HepG2 (cell line): ENCODE measurements around the gene IGF2BP3. TPM values are rescaled to one million over a fixed set of nuclear protein-coding genes. Genes with fewer than 3 reads are reported as not detected.

ENCODE experiments used
- ATAC-seq: fragments of 200-7000 bp; cut with Tn5 transposase; 3 replicates; pipeline ENCODE4 v1.9.1; 2020; ENCODE audit warnings: mild to moderate bottlenecking, moderate library complexity
- BruUV-seq: library from RNA; stranded (reverse); fragments of 400-500 nt; replicated peaks from 2 replicates; lab custom pipeline; 2021; lab: Mats Ljungman, UMichigan
- CTCF ChIA-PET: fragments of 300-600 bp; formaldehyde crosslinking; extraction: SDS; loops from one replicate; lab custom pipeline; 2021; ENCODE audit warnings: low total read pairs, inconsistent platforms, low intra/inter-chr PET ratio; lab: Yijun Ruan, JAX
- POLR2A ChIA-PET: fragments of 350-600 bp; sonication (Branson Sonifier 250); formaldehyde crosslinking; loops from one replicate; lab custom pipeline; 2020; ENCODE audit warnings: antibody characterized with exemption, inconsistent platforms; lab: Yijun Ruan, JAX
- DNase-seq: peaks from one replicate; pipeline ENCODE4 v3.0.0-alpha.2; 2015; ENCODE audit warnings: low spot score
- FAIRE-seq: peaks from 3 replicates; lab custom pipeline; 2011; peaks lifted over from hg19 to GRCh38; lab: Jason Lieb, UNC
- H2AFZ ChIP-seq: one replicate; pipeline ENCODE4 v1.6.1; 2011; ENCODE audit warnings: low read length, inconsistent platforms
- H3K27ac ChIP-seq: fragments of 300-600 bp; 3 replicates; pipeline ENCODE4 v1.8.0; 2011; ENCODE audit warnings: mixed run types, mild to moderate bottlenecking, mixed read lengths, low read length, inconsistent platforms; ENCODE audit not compliant: insufficient read depth; ENCODE audit errors: extremely low read length
- H3K27me3 ChIP-seq, 2 experiments: fragments of 200-600 bp in 1 of 2; 2 replicates in 1 of 2; 3 replicates in 1 of 2; pipeline versions ENCODE4 v1.6.0 to v1.8.0; 2011; ENCODE audit warnings: low read length in 2 of 2, mild to moderate bottlenecking in 2 of 2, moderate library complexity in 2 of 2, inconsistent platforms in 1 of 2; ENCODE audit not compliant: insufficient read depth in 2 of 2, control insufficient read depth in 1 of 2
- H3K36me3 ChIP-seq, 2 experiments: fragments of 200-600 bp in 1 of 2; replicated peaks in 1 of 2; 2 replicates in 1 of 2; 3 replicates in 1 of 2; pipeline versions ENCODE4 v1.5.1 to v1.8.0; 2011; ENCODE audit warnings: low read length in 2 of 2, inconsistent platforms in 1 of 2; ENCODE audit not compliant: insufficient read depth in 2 of 2, control insufficient read depth in 1 of 2
- H3K4me1 ChIP-seq: 2 replicates; pipeline ENCODE4 v1.5.1; 2012; ENCODE audit warnings: low read length, inconsistent platforms; ENCODE audit not compliant: insufficient read depth
- H3K4me2 ChIP-seq: 2 replicates; pipeline ENCODE4 v1.6.0; 2011; ENCODE audit warnings: low read depth, low read length, inconsistent platforms
- H3K4me3 ChIP-seq, 3 experiments: fragments of 200-600 bp in 1 of 3; sonication (generic), shearing (Covaris generic) in 1 of 3; replicated peaks in 1 of 3; 2 replicates each; pipeline ENCODE4 v1.5.1; 2011 to 2016; ENCODE audit warnings: low read length in 3 of 3, inconsistent platforms in 2 of 3, low read depth in 2 of 3, mild to moderate bottlenecking in 2 of 3, control low read depth in 1 of 3, mixed read lengths in 1 of 3; ENCODE audit not compliant: insufficient read depth in 1 of 3
- H3K79me2 ChIP-seq: one replicate; pipeline ENCODE4 v1.6.1; 2011; ENCODE audit warnings: low read length, inconsistent platforms; ENCODE audit not compliant: insufficient read depth
- H3K9ac ChIP-seq: 2 replicates; pipeline ENCODE4 v1.6.0; 2011; ENCODE audit warnings: mild to moderate bottlenecking, low read depth, low read length, inconsistent platforms; ENCODE audit not compliant: insufficient read depth
- H3K9me3 ChIP-seq: 2 replicates; pipeline ENCODE4 v1.5.1; 2012; ENCODE audit warnings: mild to moderate bottlenecking, low read length
- H4K20me1 ChIP-seq: 2 replicates; pipeline ENCODE4 v1.6.0; 2011; ENCODE audit warnings: inconsistent platforms, mild to moderate bottlenecking, low read length, moderate library complexity; ENCODE audit not compliant: insufficient read depth
- EZH2 ChIP-seq: conservative IDR thresholded peaks from 2 replicates; pipeline ENCODE4 v1.6.1; 2012; ENCODE audit warnings: mild to moderate bottlenecking, low read depth, low read length, moderate library complexity
- GATA4 ChIP-seq: sonication (generic); IDR thresholded peaks from 2 replicates; pipeline ENCODE4 v1.6.1; 2016; ENCODE audit warnings: antibody characterized with exemption, low read depth, borderline replicate concordance
- GTF3A ChIP-seq: sonication (generic); formaldehyde crosslinking; conservative IDR thresholded peaks from 2 replicates; pipeline ENCODE4 v1.4.0; 2020; ENCODE audit warnings: mild to moderate bottlenecking, missing genetic modification reagents
- NFIC ChIP-seq: IDR thresholded peaks from 2 replicates; pipeline ENCODE4 v1.6.1; 2012; ENCODE audit warnings: mild to moderate bottlenecking, low read length, inconsistent platforms
- NR2F6 ChIP-seq, 2 experiments: IDR thresholded peaks; 2 replicates each; pipeline ENCODE4 v1.6.1; 2016; ENCODE audit warnings: antibody characterized with exemption in 1 of 2, mild to moderate bottlenecking in 1 of 2
- ZBTB21 ChIP-seq: sonication (generic); formaldehyde crosslinking; IDR thresholded peaks from 2 replicates; pipeline ENCODE4 v1.4.0; 2020; ENCODE audit warnings: missing genetic modification reagents
- ZBTB42 ChIP-seq: sonication (generic); formaldehyde crosslinking; IDR thresholded peaks from 2 replicates; pipeline ENCODE4 v1.5.0; 2020; ENCODE audit warnings: mild to moderate bottlenecking, missing genetic modification reagents
- ZNF598 ChIP-seq: sonication (generic); formaldehyde crosslinking; IDR thresholded peaks from 2 replicates; pipeline ENCODE4 v1.5.1; 2020; ENCODE audit warnings: mild to moderate bottlenecking, missing genetic modification reagents, borderline replicate concordance
- ZNF878 ChIP-seq: sonication (generic); formaldehyde crosslinking; IDR thresholded peaks from 2 replicates; pipeline ENCODE4 v1.8.1; 2023; ENCODE audit warnings: mild to moderate bottlenecking, missing genetic modification reagents, moderate library complexity
- WGBS: methylation state at CpG from one replicate; pipeline ENCODE4 v1.1.6; 2017; ENCODE audit warnings: low lambda C conversion rate; 5-methylcytosine and 5-hydroxymethylcytosine counted together
- in situ Hi-C: cut with HindIII; loops from 2 replicates; pipeline ENCODE4 v1.10.0; 2017; ENCODE audit warnings: low pct_unique_long_range_greater_than_20kb; ENCODE audit not compliant: extremely low pct_ligation_motif_present
- intact Hi-C: fragments of 100-400 bp; cut with micrococcal nuclease; formaldehyde crosslinking; loops from one replicate; pipeline ENCODE4 v1.10.0; 2022; ENCODE audit not compliant: unreplicated experiment
- polyA plus RNA-seq, 8 experiments: library from polyadenylated mRNA; depleted of rRNA in 3 of 8; stranded (reverse) in 7 of 8; unstranded in 1 of 8; fragments of >200 nt; fragmentation: Illumina TruSeq in 4 of 8; extraction: Trizol in 4 of 8; gene quantifications; 2 replicates each; pipeline versions ENCODE4 v1.2.1 to v1.2.3, GENCODE V29; 2011 to 2016; ENCODE audit warnings: low read depth in 4 of 8, missing spikeins in 1 of 8, mixed read lengths in 1 of 8; ENCODE audit not compliant: insufficient read depth in 1 of 8
- total RNA-seq, 5 experiments: library from RNA; depleted of rRNA; stranded (reverse); fragments of >200 nt; fragmentation: Illumina TruSeq; extraction: Trizol; gene quantifications; 2 replicates each; pipeline ENCODE4 v1.2.3, GENCODE V29; 2016; ENCODE audit warnings: low read depth in 1 of 5
- TF ChIP-seq, protein P1 (sequence below): sonication (generic); formaldehyde crosslinking; IDR thresholded peaks from 2 replicates; pipeline ENCODE4 v1.4.0; 2020; ENCODE audit warnings: mild to moderate bottlenecking, missing genetic modification reagents
- TF ChIP-seq, protein P2 (sequence below): sonication (generic); formaldehyde crosslinking; IDR thresholded peaks from 2 replicates; pipeline ENCODE4 v1.5.1; 2020; ENCODE audit warnings: mild to moderate bottlenecking, missing genetic modification reagents, moderate library complexity

IGF2BP3 gene
- total and polyA plus RNA-seq, 2 of the 13 experiments (the other 11 are each of a cell fraction or from before 2014, with no cell fraction given), result 37.7 to 39.5 TPM

DNA sequence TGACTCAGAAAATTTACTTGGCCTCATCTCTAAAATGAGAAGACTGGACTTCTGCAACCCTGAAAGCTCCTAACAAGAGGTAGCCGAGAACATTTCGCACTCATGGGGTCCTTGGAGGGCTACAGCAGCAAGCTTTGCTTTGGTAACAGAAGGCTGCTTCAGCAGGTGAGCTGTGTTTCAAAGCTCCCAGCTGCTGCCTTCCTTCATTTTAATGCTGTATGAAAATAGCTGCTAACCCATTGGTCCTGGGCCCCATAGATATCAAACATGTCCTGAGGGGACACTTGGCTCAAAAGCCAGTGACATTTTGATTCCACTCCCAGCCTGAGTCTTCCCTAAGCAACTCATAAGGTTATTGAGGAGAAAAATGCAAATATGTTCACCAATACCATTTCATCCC, 185.4 kb downstream of the IGF2BP3 start:
- no peak for FAIRE-seq
- H3K9me3 ChIP-seq, result no peaks in the 10 kb centered on the region
- H3K36me3 ChIP-seq, result no peaks in the 10 kb centered on the region
- WGBS, result 100% methylated on average over 2 of the region's 2 CpGs
- intact Hi-C loops (no loop called here), in situ Hi-C loops (no loop called here)
- H2AFZ ChIP-seq, result no peak overlapping the region
- H3K4me2 ChIP-seq, result no peak overlapping the region
- no TSS peak for BruUV-seq
- H3K27ac ChIP-seq, result no peak overlapping the region
- H3K4me3 ChIP-seq, result no peak overlapping the region
- ATAC-seq, result no peak
- peaks cover 49% of the 10 kb centered on the region for H3K4me1 ChIP-seq
- H3K27me3 ChIP-seq, result no peaks in the 10 kb centered on the region
- POLR2A ChIA-PET, result interaction anchor here (0.7 to 3.1 kb wide), 3 partner anchors 9 to 72 kb away, joined by 3 to 15 read pairs (median 8); partner anchors contain the start of gene MALSU1
- H3K79me2 ChIP-seq, result no peaks in the 10 kb centered on the region
- no peak overlapping the region for H3K9ac ChIP-seq
- TF ChIP-seq, protein P1, sequence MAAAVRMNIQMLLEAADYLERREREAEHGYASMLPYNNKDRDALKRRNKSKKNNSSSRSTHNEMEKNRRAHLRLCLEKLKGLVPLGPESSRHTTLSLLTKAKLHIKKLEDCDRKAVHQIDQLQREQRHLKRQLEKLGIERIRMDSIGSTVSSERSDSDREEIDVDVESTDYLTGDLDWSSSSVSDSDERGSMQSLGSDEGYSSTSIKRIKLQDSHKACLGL (CRISPR knock-in tag), result no peak
- TF ChIP-seq, all 625 proteins: peak for 0
- DNase-seq, result no peak
- no peaks in the 10 kb centered on the region for H4K20me1 ChIP-seq
- CTCF ChIA-PET, result no interaction called here

DNA sequence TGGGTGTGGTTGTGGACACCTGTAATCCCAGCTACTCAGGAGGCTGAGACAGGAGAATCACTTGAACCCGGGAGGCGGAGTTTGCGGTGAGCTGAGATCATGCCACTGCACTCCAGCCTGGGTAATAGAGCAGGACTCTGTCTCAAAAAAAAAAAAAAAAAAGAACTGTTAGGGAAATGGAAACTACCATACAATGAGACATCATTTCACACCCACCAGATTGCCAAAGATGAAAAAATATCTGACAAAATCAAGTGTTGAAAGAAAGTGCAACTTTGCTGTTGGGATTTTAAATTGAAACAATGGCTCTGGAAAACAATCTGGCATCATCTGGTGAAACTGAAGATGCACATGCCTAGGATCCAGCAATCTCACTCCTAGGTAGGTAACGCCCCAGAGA, 187.2 kb downstream of the IGF2BP3 start:
- no peak for ATAC-seq
- no peak overlapping the region for H3K4me3 ChIP-seq
- H3K4me1 ChIP-seq, result peaks cover 44% of the 10 kb centered on the region
- no peaks in the 10 kb centered on the region for H3K9me3 ChIP-seq
- no peak overlapping the region for H3K27ac ChIP-seq
- H3K9ac ChIP-seq, result no peak overlapping the region
- H3K27me3 ChIP-seq, result no peaks in the 10 kb centered on the region
- no peaks in the 10 kb centered on the region for H3K79me2 ChIP-seq
- in situ Hi-C loops (no loop called here), intact Hi-C loops (no loop called here)
- no peaks in the 10 kb centered on the region for H3K36me3 ChIP-seq
- H3K4me2 ChIP-seq, result no peak overlapping the region
- POLR2A ChIA-PET, result interaction anchor here (1.0 to 3.1 kb wide), 4 partner anchors 9 to 75 kb away, joined by 3 to 15 read pairs (median 7); partner anchors contain the start of gene MALSU1
- FAIRE-seq, result no peak
- 94% methylated on average over 4 of the region's 4 CpGs for WGBS
- CTCF ChIA-PET, result no interaction called here
- no TSS peak for BruUV-seq
- no peaks in the 10 kb centered on the region for H4K20me1 ChIP-seq
- no peak for TF ChIP-seq GTF3A
- no peak for TF ChIP-seq ZNF598
- TF ChIP-seq NR2F6 (IDR thresholded peaks at IDR 0.05), result no peak
- TF ChIP-seq NR2F6 (CRISPR knock-in tag; IDR thresholded peaks at IDR 0.05), result no peak
- no peak for TF ChIP-seq ZBTB42
- TF ChIP-seq ZBTB21 (CRISPR knock-in tag), result no peak
- TF ChIP-seq NFIC, result no peak
- TF ChIP-seq, protein P2, sequence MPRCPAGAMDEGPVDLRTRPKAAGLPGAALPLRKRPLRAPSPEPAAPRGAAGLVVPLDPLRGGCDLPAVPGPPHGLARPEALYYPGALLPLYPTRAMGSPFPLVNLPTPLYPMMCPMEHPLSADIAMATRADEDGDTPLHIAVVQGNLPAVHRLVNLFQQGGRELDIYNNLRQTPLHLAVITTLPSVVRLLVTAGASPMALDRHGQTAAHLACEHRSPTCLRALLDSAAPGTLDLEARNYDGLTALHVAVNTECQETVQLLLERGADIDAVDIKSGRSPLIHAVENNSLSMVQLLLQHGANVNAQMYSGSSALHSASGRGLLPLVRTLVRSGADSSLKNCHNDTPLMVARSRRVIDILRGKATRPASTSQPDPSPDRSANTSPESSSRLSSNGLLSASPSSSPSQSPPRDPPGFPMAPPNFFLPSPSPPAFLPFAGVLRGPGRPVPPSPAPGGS (CRISPR knock-in tag), result no peak
- TF ChIP-seq EZH2, result no peak
- no peak for TF ChIP-seq GATA4
- TF ChIP-seq ZNF878, result no peak
- H2AFZ ChIP-seq, result no peak overlapping the region
- no peak for DNase-seq
